HepG2 (cell line): Measurements from ENCODE around the gene THOC2. TPM values are rescaled to one million over a fixed set of nuclear protein-coding genes. Genes with fewer than 3 reads are reported as not detected.
A peak's percentile ranks its signal among the peaks of the same experiment; 100 is the strongest.

Experiments used
- CHD2 ChIP-seq: IDR thresholded peaks from 2 replicates; pipeline ENCODE4 v1.6.1; 2011; ENCODE audit warnings: low read depth, low read length, improper control_type of control experiment
- CREM ChIP-seq, 2 experiments: sonication (generic) in 1 of 2; formaldehyde crosslinking in 1 of 2; IDR thresholded peaks; 2 replicates each; pipeline versions ENCODE4 v1.4.0 to v1.6.1; 2016 to 2020; ENCODE audit warnings: antibody characterized with exemption in 1 of 2, mild to moderate bottlenecking in 1 of 2, missing genetic modification reagents in 1 of 2
- EP300 ChIP-seq, 3 experiments: sonication (generic) in 1 of 3; formaldehyde crosslinking in 1 of 3; IDR thresholded peaks; 2 replicates each; pipeline versions ENCODE4 v1.5.1 to v1.6.1; 2011 to 2020; ENCODE audit warnings: low read depth in 2 of 3, low read length in 2 of 3, borderline replicate concordance in 1 of 3, improper control_type of control experiment in 1 of 3, mild to moderate bottlenecking in 1 of 3, missing genetic modification reagents in 1 of 3, moderate library complexity in 1 of 3
- FOSL2 ChIP-seq: sonication (generic); formaldehyde crosslinking; IDR thresholded peaks from 2 replicates; pipeline ENCODE4 v1.4.0; 2020; ENCODE audit warnings: missing genetic modification reagents
- FOXP1 ChIP-seq, 2 experiments: fragments of 450-650 bp in 1 of 2; IDR thresholded peaks; 2 replicates each; pipeline ENCODE4 v1.6.1; 2017 to 2018; ENCODE audit warnings: antibody characterized with exemption in 1 of 2
- FOXP4 ChIP-seq: sonication (generic); formaldehyde crosslinking; IDR thresholded peaks from 2 replicates; pipeline ENCODE4 v1.4.0; 2020; ENCODE audit warnings: missing genetic modification reagents
- HDAC2 ChIP-seq: sonication (generic); formaldehyde crosslinking; IDR thresholded peaks from 2 replicates; pipeline ENCODE4 v1.4.0; 2020; ENCODE audit warnings: missing genetic modification reagents
- HNRNPLL ChIP-seq: fragments of 200-400 bp; formaldehyde crosslinking; IDR thresholded peaks from 2 replicates; pipeline ENCODE4 v1.6.1; 2017; ENCODE audit warnings: mild to moderate bottlenecking, low read depth, low read length; ENCODE audit not compliant: poor library complexity, severe bottlenecking
- KDM4B ChIP-seq: sonication (generic); formaldehyde crosslinking; IDR thresholded peaks from 2 replicates; pipeline ENCODE4 v1.4.0; 2020; ENCODE audit warnings: missing genetic modification reagents
- NONO ChIP-seq, 2 experiments: fragments of 450-650 bp in 1 of 2; sonication (generic) in 1 of 2; formaldehyde crosslinking in 1 of 2; IDR thresholded peaks in 1 of 2; conservative IDR thresholded peaks in 1 of 2; 2 replicates each; pipeline versions ENCODE4 v1.6.1 to v1.8.0; 2017 to 2022; ENCODE audit warnings: mild to moderate bottlenecking in 1 of 2, missing genetic modification reagents in 1 of 2, moderate library complexity in 1 of 2
- PAF1 ChIP-seq: IDR thresholded peaks from 2 replicates; pipeline ENCODE4 v1.6.1; 2016; ENCODE audit warnings: missing genetic modification reagents, missing compliant biosample characterization
- PHF21A ChIP-seq: sonication (generic); formaldehyde crosslinking; IDR thresholded peaks from 2 replicates; pipeline ENCODE4 v1.5.0; 2020; ENCODE audit warnings: mild to moderate bottlenecking, missing genetic modification reagents
- SMAD1 ChIP-seq: sonication (generic); formaldehyde crosslinking; IDR thresholded peaks from 2 replicates; pipeline ENCODE4 v1.4.0; 2020; ENCODE audit warnings: missing genetic modification reagents, low read depth, mild to moderate bottlenecking, borderline replicate concordance
- SP2 ChIP-seq: sonication (generic); formaldehyde crosslinking; IDR thresholded peaks from 2 replicates; pipeline ENCODE4 v1.5.1; 2020; ENCODE audit warnings: mild to moderate bottlenecking, missing genetic modification reagents
- SP5 ChIP-seq: IDR thresholded peaks from 2 replicates; pipeline ENCODE4 v1.6.1; 2016; ENCODE audit warnings: low read depth, borderline replicate concordance
- SSRP1 ChIP-seq: IDR thresholded peaks from 2 replicates; pipeline ENCODE4 v1.6.1; 2016; ENCODE audit warnings: control low read depth
- ZNF264 ChIP-seq: sonication (generic); formaldehyde crosslinking; IDR thresholded peaks from 2 replicates; pipeline ENCODE4 v1.4.0; 2020; ENCODE audit warnings: missing genetic modification reagents
- ZNF280D ChIP-seq: sonication (generic); formaldehyde crosslinking; IDR thresholded peaks from 2 replicates; pipeline ENCODE4 v1.5.1; 2020; ENCODE audit warnings: mild to moderate bottlenecking, missing genetic modification reagents
- ZNF33B ChIP-seq: sonication (generic); formaldehyde crosslinking; IDR thresholded peaks from 2 replicates; pipeline ENCODE4 v1.5.1; 2020; ENCODE audit warnings: mild to moderate bottlenecking, missing genetic modification reagents
- ZNF513 ChIP-seq: sonication (generic); formaldehyde crosslinking; conservative IDR thresholded peaks from 2 replicates; pipeline ENCODE4 v1.5.0; 2020; ENCODE audit warnings: missing genetic modification reagents
- polyA plus RNA-seq, 8 experiments: library from polyadenylated mRNA; depleted of rRNA in 3 of 8; stranded (reverse) in 7 of 8; unstranded in 1 of 8; fragments of >200 nt; fragmentation: Illumina TruSeq in 4 of 8; extraction: Trizol in 4 of 8; gene quantifications; 2 replicates each; pipeline versions ENCODE4 v1.2.1 to v1.2.3, GENCODE V29; 2011 to 2016; ENCODE audit warnings: low read depth in 4 of 8, missing spikeins in 1 of 8, mixed read lengths in 1 of 8; ENCODE audit not compliant: insufficient read depth in 1 of 8
- total RNA-seq, 5 experiments: library from RNA; depleted of rRNA; stranded (reverse); fragments of >200 nt; fragmentation: Illumina TruSeq; extraction: Trizol; gene quantifications; 2 replicates each; pipeline ENCODE4 v1.2.3, GENCODE V29; 2016; ENCODE audit warnings: low read depth in 1 of 5
- TF ChIP-seq, protein P1 (sequence below): IDR thresholded peaks from 2 replicates; pipeline ENCODE4 v1.6.1; 2016

THOC2 gene
- total and polyA plus RNA-seq, 2 of the 13 experiments (the other 11 are each of a cell fraction or from before 2014, with no cell fraction given) = 87.1 to 101 TPM

- peak in 1 of 2 experiments; percentile 22; a peak in 1 of 4 replicates for TF ChIP-seq EP300 (IDR thresholded peaks at IDR 0.05; ENCODE audit: low read depth in 2 of 2, low read length in 2 of 2)
- TF ChIP-seq EP300 (CRISPR knock-in tag; IDR thresholded peaks at IDR 0.05; ENCODE audit: borderline replicate concordance) = no peak
- TF ChIP-seq, protein P1, sequence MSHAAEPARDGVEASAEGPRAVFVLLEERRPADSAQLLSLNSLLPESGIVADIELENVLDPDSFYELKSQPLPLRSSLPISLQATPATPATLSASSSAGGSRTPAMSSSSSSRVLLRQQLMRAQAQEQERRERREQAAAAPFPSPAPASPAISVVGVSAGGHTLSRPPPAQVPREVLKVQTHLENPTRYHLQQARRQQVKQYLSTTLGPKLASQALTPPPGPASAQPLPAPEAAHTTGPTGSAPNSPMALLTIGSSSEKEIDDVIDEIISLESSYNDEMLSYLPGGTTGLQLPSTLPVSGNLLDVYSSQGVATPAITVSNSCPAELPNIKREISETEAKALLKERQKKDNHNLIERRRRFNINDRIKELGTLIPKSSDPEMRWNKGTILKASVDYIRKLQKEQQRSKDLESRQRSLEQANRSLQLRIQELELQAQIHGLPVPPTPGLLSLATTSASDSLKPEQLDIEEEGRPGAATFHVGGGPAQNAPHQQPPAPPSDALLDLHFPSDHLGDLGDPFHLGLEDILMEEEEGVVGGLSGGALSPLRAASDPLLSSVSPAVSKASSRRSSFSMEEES (CRISPR knock-in tag) = no peak
- 0 out of 2 replicates have a peak, but pooled peaks have one; percentile 17 for TF ChIP-seq HDAC2 (CRISPR knock-in tag)
- TF ChIP-seq HNRNPLL = no peak
- peak; percentile 51; the same call in 1 of the 2 replicates for TF ChIP-seq FOXP4 (CRISPR knock-in tag)
- TF ChIP-seq NONO (IDR thresholded peaks at IDR 0.05) = no peak
- no peak for TF ChIP-seq NONO (CRISPR knock-in tag; conservative IDR thresholded peaks at IDR 0.05)
- peak; percentile 36; the same call in 1 of the 2 replicates for TF ChIP-seq CREM (IDR thresholded peaks at IDR 0.05)
- no peak for TF ChIP-seq CREM (CRISPR knock-in tag; IDR thresholded peaks at IDR 0.05)
- peak; percentile 83 for TF ChIP-seq SP5 (CRISPR knock-in tag)
- TF ChIP-seq SMAD1 (CRISPR knock-in tag) = no peak
- no peak for TF ChIP-seq ZNF264 (CRISPR knock-in tag)
- TF ChIP-seq ZNF280D = no peak
- TF ChIP-seq CHD2 = no peak
- no peak for TF ChIP-seq FOXP1 (IDR thresholded peaks at IDR 0.05)
- TF ChIP-seq FOXP1 (CRISPR knock-in tag; IDR thresholded peaks at IDR 0.05) = peak; percentile 38
- TF ChIP-seq SSRP1 (CRISPR knock-in tag) = no peak
- no peak for TF ChIP-seq ZNF513 (CRISPR knock-in tag)
- TF ChIP-seq SP2 (CRISPR knock-in tag) = no peak
- TF ChIP-seq ZNF33B (CRISPR knock-in tag) = no peak
- peak; percentile 33; the same call in 1 of the 2 replicates for TF ChIP-seq PHF21A (CRISPR knock-in tag)
- TF ChIP-seq PAF1 (CRISPR knock-in tag) = no peak
- TF ChIP-seq KDM4B = no peak
- TF ChIP-seq FOSL2 (CRISPR knock-in tag) = peak; percentile 25; the same call in 1 of the 2 replicates
These were observed 84.6 kb downstream of the THOC2 start (continued) for GRCh38 chrX:123648028-123648810.
